Measurements from ENCODE around the gene SLIT1. TPM values are rescaled to one million over a fixed set of nuclear protein-coding genes. Genes with fewer than 3 reads are reported as not detected.

The SLIT1 gene
- total RNA-seq, 1 donor, result not detected

- Histone ChIP-seq H3K9me3 (ENCODE audit: low read depth, low read length) (no peaks in the 10 kb centered on the region), H2AFZ (ENCODE audit: low read length) (no peak overlapping the region), H3K4me1 (ENCODE audit: insufficient read depth, low read length) (no peaks in the 10 kb centered on the region), H3K4me2 (ENCODE audit: insufficient read depth, low read length) (no peak overlapping the region), H3K27ac (ENCODE audit: low read depth, low read length) (no peak overlapping the region), H3K4me3 (ENCODE audit: insufficient read depth, low read length) (no peak overlapping the region), H3K36me3 (ENCODE audit: insufficient read depth, low read length) (no peaks in the 10 kb centered on the region), H4K20me1 (ENCODE audit: insufficient read depth, low read length) (no peaks in the 10 kb centered on the region), H3K27me3 (ENCODE audit: insufficient read depth, low read length) (peaks cover 5% of the 10 kb centered on the region), H3K79me2 (ENCODE audit: insufficient read depth, low read length) (no peaks in the 10 kb centered on the region)
- peak; percentile 61 for DNase-seq (ENCODE audit: insufficient read length, low spot score, missing footprints)
- no peak for TF ChIP-seq CTCF (IDR thresholded peaks at IDR 0.05; ENCODE audit: extremely low read depth, low read depth, low read length)
These were observed 106.3 kb downstream of the SLIT1 start for GRCh38 chr10:97079448-97079847.

GRCh38 chr10:97078938-97079445 is 106.8 kb downstream of the SLIT1 start:
- Histone ChIP-seq H3K27me3 (ENCODE audit: insufficient read depth, low read length) (peaks cover 5% of the 10 kb centered on the region), H3K36me3 (ENCODE audit: insufficient read depth, low read length) (no peaks in the 10 kb centered on the region), H3K4me1 (ENCODE audit: insufficient read depth, low read length) (no peaks in the 10 kb centered on the region), H4K20me1 (ENCODE audit: insufficient read depth, low read length) (no peaks in the 10 kb centered on the region), H3K4me2 (ENCODE audit: insufficient read depth, low read length) (no peak overlapping the region), H3K27ac (ENCODE audit: low read depth, low read length) (no peak overlapping the region), H3K4me3 (ENCODE audit: insufficient read depth, low read length) (no peak overlapping the region), H3K9me3 (ENCODE audit: low read depth, low read length) (no peaks in the 10 kb centered on the region), H2AFZ (ENCODE audit: low read length) (no peak overlapping the region), H3K79me2 (ENCODE audit: insufficient read depth, low read length) (no peaks in the 10 kb centered on the region)
- TF ChIP-seq CTCF (IDR thresholded peaks at IDR 0.05; ENCODE audit: extremely low read depth, low read depth, low read length), result no peak
- DNase-seq (ENCODE audit: insufficient read length, low spot score, missing footprints), result peak; percentile 68

- H3K27ac ChIP-seq (ENCODE audit: low read depth, low read length), result no peak overlapping the region
- H4K20me1 ChIP-seq (ENCODE audit: insufficient read depth, low read length), result no peaks in the 10 kb centered on the region
- no peak for TF ChIP-seq CTCF (IDR thresholded peaks at IDR 0.05; ENCODE audit: extremely low read depth, low read depth, low read length)
- peaks cover 5% of the 10 kb centered on the region for H3K27me3 ChIP-seq (ENCODE audit: insufficient read depth, low read length)
- no peaks in the 10 kb centered on the region for H3K79me2 ChIP-seq (ENCODE audit: insufficient read depth, low read length)
- H2AFZ ChIP-seq (ENCODE audit: low read length), result no peak overlapping the region
- no peaks in the 10 kb centered on the region for H3K9me3 ChIP-seq (ENCODE audit: low read depth, low read length)
- H3K4me2 ChIP-seq (ENCODE audit: insufficient read depth, low read length), result no peak overlapping the region
- no peaks in the 10 kb centered on the region for H3K36me3 ChIP-seq (ENCODE audit: insufficient read depth, low read length)
- no peak overlapping the region for H3K4me3 ChIP-seq (ENCODE audit: insufficient read depth, low read length)
- peak; percentile 50 for DNase-seq (ENCODE audit: insufficient read length, low spot score, missing footprints)
- no peaks in the 10 kb centered on the region for H3K4me1 ChIP-seq (ENCODE audit: insufficient read depth, low read length)
These were observed 107.4 kb downstream of the SLIT1 start for GRCh38 chr10:97078261-97078937.

- no peak for DNase-seq (ENCODE audit: insufficient read length, low spot score, missing footprints)
- no peak overlapping the region for H2AFZ ChIP-seq (ENCODE audit: low read length)
- no peaks in the 10 kb centered on the region for H3K4me1 ChIP-seq (ENCODE audit: insufficient read depth, low read length)
- H3K4me2 ChIP-seq (ENCODE audit: insufficient read depth, low read length), result no peak overlapping the region
- H3K36me3 ChIP-seq (ENCODE audit: insufficient read depth, low read length), result no peaks in the 10 kb centered on the region
- H3K27ac ChIP-seq (ENCODE audit: low read depth, low read length), result no peak overlapping the region
- peaks cover 9% of the 10 kb centered on the region for H3K27me3 ChIP-seq (ENCODE audit: insufficient read depth, low read length)
- no peak for TF ChIP-seq CTCF (IDR thresholded peaks at IDR 0.05; ENCODE audit: extremely low read depth, low read depth, low read length)
- no peak overlapping the region for H3K4me3 ChIP-seq (ENCODE audit: insufficient read depth, low read length)
- H3K79me2 ChIP-seq (ENCODE audit: insufficient read depth, low read length), result no peaks in the 10 kb centered on the region
- H3K9me3 ChIP-seq (ENCODE audit: low read depth, low read length), result no peaks in the 10 kb centered on the region
- H4K20me1 ChIP-seq (ENCODE audit: insufficient read depth, low read length), result no peaks in the 10 kb centered on the region
These were observed 109.0 kb downstream of the SLIT1 start for GRCh38 chr10:97076781-97077180.

All from osteoblast (primary cell).